PC-3 (cell line): ENCODE data around the gene PTTG2.

Experiments used
- CTCF ChIP-seq: fragments of 300-600 bp; sonication (generic); conservative IDR thresholded peaks from 2 replicates; pipeline ENCODE4 v1.5.1; 2017; ENCODE audit warnings: antibody characterized with exemption, low read depth, mild to moderate bottlenecking, low read length
- EZH2phosphoT487 ChIP-seq: fragments of 300-600 bp; sonication (generic); IDR thresholded peaks from 2 replicates; pipeline ENCODE4 v1.6.1; 2018; ENCODE audit warnings: mild to moderate bottlenecking, antibody characterized with exemption, low read length, borderline replicate concordance

- TF ChIP-seq CTCF = no peak
- TF ChIP-seq EZH2phosphoT487 = no peak
Observed at GRCh38 chr4:37924946-37925345, 35.3 kb upstream of the PTTG2 start.
